Neural progenitor cell (in vitro differentiated cells): ENCODE measurements around the gene FANCC. TPM values are rescaled to one million over a fixed set of nuclear protein-coding genes. Genes with fewer than 3 reads are reported as not detected.

Source experiments
- DNase-seq: peaks from one replicate; pipeline ENCODE4 v3.0.0-alpha.2; 2016; ENCODE audit warnings: low spot score
- H2AFZ ChIP-seq: fragments of 200-600 bp; sonication (generic); replicated peaks from 2 replicates; pipeline ENCODE4 v1.6.1; 2016; ENCODE audit warnings: antibody characterized with exemption
- H3F3A ChIP-seq: fragments of 200-600 bp; sonication (generic); 2 replicates; pipeline ENCODE4 v1.6.1; 2016; ENCODE audit warnings: antibody characterized with exemption, low read depth
- H3K27ac ChIP-seq: fragments of 200-600 bp; sonication (generic); 2 replicates; pipeline ENCODE4 v1.5.1; 2016; ENCODE audit warnings: mild to moderate bottlenecking
- H3K27me3 ChIP-seq: fragments of 200-600 bp; sonication (generic); 2 replicates; pipeline ENCODE4 v1.6.1; 2016; ENCODE audit warnings: mild to moderate bottlenecking, moderate library complexity
- H3K36me3 ChIP-seq: fragments of 200-600 bp; sonication (generic); 2 replicates; pipeline ENCODE4 v1.5.1; 2016
- H3K4me1 ChIP-seq: fragments of 200-600 bp; sonication (generic); 2 replicates; pipeline ENCODE4 v1.6.1; 2016; ENCODE audit warnings: mixed run types
- H3K4me2 ChIP-seq: fragments of 200-600 bp; sonication (generic); 2 replicates; pipeline ENCODE4 v1.6.1; 2016
- H3K4me3 ChIP-seq: fragments of 200-600 bp; sonication (generic); 2 replicates; pipeline ENCODE4 v1.5.1; 2016
- H3K79me2 ChIP-seq: fragments of 200-600 bp; sonication (generic); 2 replicates; pipeline ENCODE4 v1.6.1; 2016; ENCODE audit warnings: low read depth
- H3K9ac ChIP-seq: fragments of 200-600 bp; sonication (generic); 2 replicates; pipeline ENCODE4 v1.6.1; 2016
- H3K9me3 ChIP-seq: fragments of 200-600 bp; sonication (generic); 2 replicates; pipeline ENCODE4 v1.5.1; 2016; ENCODE audit warnings: low read depth
- H4K20me1 ChIP-seq: fragments of 200-600 bp; sonication (generic); 2 replicates; pipeline ENCODE4 v1.6.1; 2016; ENCODE audit warnings: low read depth
- H3K27ac Mint-ChIP-seq: 3 replicates; pipeline ENCODE4 v1.8.0; 2021; ENCODE audit warnings: mixed read lengths
- H3K27me3 Mint-ChIP-seq: 2 replicates; pipeline ENCODE4 v1.8.0; 2022; ENCODE audit warnings: low read depth, mild to moderate bottlenecking, inconsistent platforms, moderate library complexity, mixed read lengths; ENCODE audit not compliant: insufficient read depth
- H3K36me3 Mint-ChIP-seq: 3 replicates; pipeline ENCODE4 v1.8.0; 2021; ENCODE audit warnings: mixed read lengths
- H3K4me1 Mint-ChIP-seq: 3 replicates; pipeline ENCODE4 v1.8.0; 2021; ENCODE audit warnings: mixed read lengths
- H3K4me3 Mint-ChIP-seq: 3 replicates; pipeline ENCODE4 v1.8.0; 2021; ENCODE audit warnings: mild to moderate bottlenecking, moderate library complexity, mixed read lengths
- H3K9me3 Mint-ChIP-seq: 3 replicates; pipeline ENCODE4 v1.8.0; 2020; ENCODE audit warnings: mixed read lengths
- CTCF ChIP-seq: fragments of 200-600 bp; sonication (generic); IDR thresholded peaks from 2 replicates; pipeline ENCODE4 v1.5.1; 2017; ENCODE audit warnings: antibody characterized with exemption, mild to moderate bottlenecking
- EZH2 ChIP-seq: fragments of 200-600 bp; sonication (generic); IDR thresholded peaks from 2 replicates; pipeline ENCODE4 v1.6.1; 2017; ENCODE audit warnings: antibody characterized with exemption, mild to moderate bottlenecking, moderate library complexity
- EZH2phosphoT487 ChIP-seq: fragments of 200-600 bp; sonication (generic); IDR thresholded peaks from 2 replicates; pipeline ENCODE4 v1.6.1; 2017; ENCODE audit warnings: antibody characterized with exemption
- total RNA-seq: library from RNA; depleted of rRNA; stranded (reverse); fragments of >200 nt; gene quantifications from 2 replicates; pipeline ENCODE4 v1.2.3, GENCODE V29; 2015; ENCODE audit warnings: low replicate concordance

Gene FANCC
- total RNA-seq, 1 donor from 2014 or later = 49.6 TPM

- H3K9me3 ChIP-seq = no peaks in the 10 kb centered on the region
- no peak overlapping the region for H3K4me3 Mint-ChIP-seq
- H3K4me2 ChIP-seq = peak overlapping the region; percentile 15
- H3K36me3 Mint-ChIP-seq = no peaks in the 10 kb centered on the region
- peaks cover 4% of the 10 kb centered on the region for H3F3A ChIP-seq
- H3K27me3 Mint-ChIP-seq = no peaks in the 10 kb centered on the region
- no peak overlapping the region for H3K27ac Mint-ChIP-seq
- H3K4me3 ChIP-seq = no peak overlapping the region
- no peaks in the 10 kb centered on the region for H3K9me3 Mint-ChIP-seq
- H3K27ac ChIP-seq = no peak overlapping the region
- H2AFZ ChIP-seq = no peak overlapping the region
- peaks cover 32% of the 10 kb centered on the region for H3K4me1 Mint-ChIP-seq
- no peaks in the 10 kb centered on the region for H4K20me1 ChIP-seq
- peaks cover 31% of the 10 kb centered on the region for H3K4me1 ChIP-seq
- no peak for TF ChIP-seq EZH2phosphoT487
- TF ChIP-seq EZH2 = no peak
- TF ChIP-seq CTCF = no peak
- no peaks in the 10 kb centered on the region for H3K79me2 ChIP-seq
- no peak for DNase-seq
- H3K9ac ChIP-seq = no peak overlapping the region
- no peaks in the 10 kb centered on the region for H3K27me3 ChIP-seq
- H3K36me3 ChIP-seq = no peaks in the 10 kb centered on the region
These were observed 116.3 kb downstream of the FANCC start for GRCh38 chr9:95201206-95201605.

- no peak for DNase-seq
- no peaks in the 10 kb centered on the region for H3K9me3 ChIP-seq
- Mint-ChIP-seq H3K27me3 (no peaks in the 10 kb centered on the region), H3K4me3 (no peak overlapping the region), H3K36me3 (peaks cover 5% of the 10 kb centered on the region), H3K27ac (no peak overlapping the region), H3K4me1 (peaks cover 14% of the 10 kb centered on the region), H3K9me3 (no peaks in the 10 kb centered on the region)
- no peak for TF ChIP-seq EZH2phosphoT487
- no peak for TF ChIP-seq CTCF
- no peak overlapping the region for H2AFZ ChIP-seq
- peaks cover 4% of the 10 kb centered on the region for H3F3A ChIP-seq
- no peaks in the 10 kb centered on the region for H3K27me3 ChIP-seq
- no peak overlapping the region for H3K9ac ChIP-seq
- no peaks in the 10 kb centered on the region for H3K36me3 ChIP-seq
- no peak overlapping the region for H3K4me2 ChIP-seq
- no peak overlapping the region for H3K4me3 ChIP-seq
- no peak overlapping the region for H3K27ac ChIP-seq
- no peaks in the 10 kb centered on the region for H3K79me2 ChIP-seq
- no peaks in the 10 kb centered on the region for H4K20me1 ChIP-seq
- H3K4me1 ChIP-seq = peaks cover 12% of the 10 kb centered on the region
These were observed 119.7 kb downstream of the FANCC start for GRCh38 chr9:95197692-95198271.

GRCh38 chr9:95193480-95193879, 124.0 kb downstream of the FANCC start:
- Histone ChIP-seq H3K9ac (no peak overlapping the region), H3K4me1 (no peaks in the 10 kb centered on the region), H3K27me3 (no peaks in the 10 kb centered on the region), H3K4me2 (no peak overlapping the region), H3F3A (no peaks in the 10 kb centered on the region), H2AFZ (no peak overlapping the region), H3K27ac (no peak overlapping the region), H3K79me2 (no peaks in the 10 kb centered on the region), H4K20me1 (no peaks in the 10 kb centered on the region), H3K4me3 (no peak overlapping the region), H3K36me3 (no peaks in the 10 kb centered on the region), H3K9me3 (no peaks in the 10 kb centered on the region)
- no peak overlapping the region for H3K27ac Mint-ChIP-seq
- H3K9me3 Mint-ChIP-seq = no peaks in the 10 kb centered on the region
- H3K4me1 Mint-ChIP-seq = peaks cover 18% of the 10 kb centered on the region
- no peak overlapping the region for H3K4me3 Mint-ChIP-seq
- no peak for TF ChIP-seq EZH2
- no peak for TF ChIP-seq CTCF
- no peak for DNase-seq
- H3K36me3 Mint-ChIP-seq = peaks cover 9% of the 10 kb centered on the region
- no peaks in the 10 kb centered on the region for H3K27me3 Mint-ChIP-seq
